Hindlimb muscle (tissue), 1 donor: ENCODE measurements around the gene ADAM11. TPM values are rescaled to one million over a fixed set of nuclear protein-coding genes. Genes with fewer than 3 reads are reported as not detected.
A peak's percentile ranks its signal among the peaks of the same experiment; 100 is the strongest.
"Not testable (repeated sequence)": the region's sequence is repeated elsewhere in the genome, so short reads cannot be mapped to it uniquely, and the experiment has no call there.

Experiments
- DNase-seq: peaks from one replicate; pipeline ENCODE4 v3.0.0-alpha.2; 2013
- polyA plus RNA-seq: library from polyadenylated mRNA; unstranded; fragments of 120-200 nt; gene quantifications from one replicate; pipeline ENCODE4 v1.2.1, GENCODE V29; 2013; ENCODE audit not compliant: insufficient read length

The ADAM11 gene
- polyA plus RNA-seq = 1.4 TPM

- DNase-seq = no peak
These were observed at the start of gene ADAM11 for GRCh38 chr17:44758414-44759085. Gene ADAM11, plus strand, starts transcription at chr17:44758988. Its CDS starts 212 bp downstream, at chr17:44759200.

- no peak for DNase-seq
These were observed 39.3 kb upstream of the ADAM11 start for GRCh38 chr17:44719444-44719843.

GRCh38 chr17:44722254-44722653 lies 36.5 kb upstream of the ADAM11 start:
- no peak for DNase-seq

GRCh38 chr17:44726121-44726520 lies 32.7 kb upstream of the ADAM11 start:
- not testable (repeated sequence) for DNase-seq

GRCh38 chr17:44733753-44734152 lies 25.0 kb upstream of the ADAM11 start:
- DNase-seq = no peak

- no peak for DNase-seq
These were observed 24.5 kb upstream of the ADAM11 start for GRCh38 chr17:44734272-44734671.

GRCh38 chr17:44736551-44737240 lies 22.1 kb upstream of the ADAM11 start:
- no peak for DNase-seq

- no peak for DNase-seq
These were observed 20.4 kb upstream of the ADAM11 start for GRCh38 chr17:44738214-44738906.

GRCh38 chr17:44741316-44741715 lies 17.5 kb upstream of the ADAM11 start:
- DNase-seq = no peak

GRCh38 chr17:44745301-44745700 lies 13.5 kb upstream of the ADAM11 start:
- DNase-seq = no peak

- DNase-seq = not testable (repeated sequence)
These were observed 13.1 kb upstream of the ADAM11 start for GRCh38 chr17:44745738-44746137.

GRCh38 chr17:44747566-44747965 lies 11.2 kb upstream of the ADAM11 start:
- no peak for DNase-seq

- peak; percentile 59 for DNase-seq
These were observed 9.5 kb upstream of the ADAM11 start for GRCh38 chr17:44749076-44749979.

GRCh38 chr17:44749980-44750318 lies 8.8 kb upstream of the ADAM11 start:
- peak; percentile 36 for DNase-seq

GRCh38 chr17:44751331-44751730 lies 7.5 kb upstream of the ADAM11 start:
- DNase-seq = no peak

- DNase-seq = no peak
These were observed 7.0 kb upstream of the ADAM11 start for GRCh38 chr17:44751806-44752205.

- DNase-seq = no peak
These were observed 5.6 kb upstream of the ADAM11 start for GRCh38 chr17:44752953-44753861.

GRCh38 chr17:44754276-44754675 lies 4.5 kb upstream of the ADAM11 start:
- no peak for DNase-seq

GRCh38 chr17:44755180-44755579 lies 3.6 kb upstream of the ADAM11 start:
- not testable (repeated sequence) for DNase-seq

GRCh38 chr17:44757045-44757917 lies 1.5 kb upstream of the ADAM11 start:
- no peak for DNase-seq
